Keratinocyte (primary cell): ENCODE data around the gene KANSL1.

Source experiments
- CTCF ChIP-seq, 3 experiments: IDR thresholded peaks in 1 of 3; conservative IDR thresholded peaks in 1 of 3; optimal IDR thresholded peaks in 1 of 3; 2 replicates in 2 of 3; 3 replicates in 1 of 3; pipeline versions ENCODE3 to v1.5.1; 2011; ENCODE audit warnings: low read length in 3 of 3, mild to moderate bottlenecking in 3 of 3, moderate library complexity in 2 of 3, control low read depth in 1 of 3, inconsistent platforms in 1 of 3; ENCODE audit not compliant: insufficient read depth in 2 of 3; ENCODE audit errors: extremely low read depth in 1 of 3
- EZH2 ChIP-seq: IDR thresholded peaks from one replicate; pipeline ENCODE4 v1.6.1; 2012; ENCODE audit warnings: inconsistent platforms, mild to moderate bottlenecking, low read length, moderate library complexity

- TF ChIP-seq CTCF (optimal IDR thresholded peaks at IDR 0.05 in 1 of 3, IDR thresholded peaks at IDR 0.05 in 1 of 3, conservative IDR thresholded peaks at IDR 0.05 in 1 of 3; ENCODE audit: extremely low read depth in 1 of 3, insufficient read depth in 2 of 3, low read length in 3 of 3), result no peak
- no peak for TF ChIP-seq EZH2
These were observed 209.5 kb downstream of the KANSL1 start for GRCh38 chr17:45983614-45984310.
